ENCODE results near the gene SIK2. TPM values are rescaled to one million over a fixed set of nuclear protein-coding genes. Genes with fewer than 3 reads are reported as not detected.
A peak's percentile ranks its signal among the peaks of the same experiment; 100 is the strongest.

The SIK2 gene
- total RNA-seq, 1 experiment from 2014 or later, result 64.8 TPM

- no peak overlapping the region for H3K9ac ChIP-seq (ENCODE audit: low read length)
- H2AFZ ChIP-seq (ENCODE audit: low read length), result no peak overlapping the region
- H3K9me2 ChIP-seq (replicated peaks; ENCODE audit: insufficient read depth, low read length), result no peaks in the 10 kb centered on the region
- no peak overlapping the region for H3K4me2 ChIP-seq (ENCODE audit: low read depth, low read length, poor library complexity, severe bottlenecking)
- H3K4me3 ChIP-seq (ENCODE audit: low read length), result no peak overlapping the region
- H3K79me2 ChIP-seq (ENCODE audit: low read length), result no peaks in the 10 kb centered on the region
- no peaks in the 10 kb centered on the region for H3K4me1 ChIP-seq (ENCODE audit: low read length)
- H3K9me3 ChIP-seq (ENCODE audit: low read length), result no peaks in the 10 kb centered on the region
- no peak for DNase-seq
- H4K20me1 ChIP-seq (ENCODE audit: insufficient read depth, low read depth, low read length), result no peaks in the 10 kb centered on the region
- no peaks in the 10 kb centered on the region for H3K36me3 ChIP-seq (ENCODE audit: insufficient read depth, low read length)
- H3K27ac ChIP-seq (ENCODE audit: low read length), result no peak overlapping the region
- H3K27me3 ChIP-seq (ENCODE audit: low read length), result no peaks in the 10 kb centered on the region; the same call in 1 of the 2 replicates
Measured at GRCh38 chr11:111561791-111562325, 40.4 kb upstream of the SIK2 start.

- Histone ChIP-seq H2AFZ (ENCODE audit: low read length) (no peak overlapping the region), H3K9me3 (ENCODE audit: low read length) (no peaks in the 10 kb centered on the region), H3K36me3 (ENCODE audit: insufficient read depth, low read length) (no peaks in the 10 kb centered on the region), H3K4me3 (ENCODE audit: low read length) (no peak overlapping the region), H3K4me2 (ENCODE audit: low read depth, low read length, poor library complexity, severe bottlenecking) (no peak overlapping the region), H3K27me3 (ENCODE audit: low read length) (no peaks in the 10 kb centered on the region), H4K20me1 (ENCODE audit: insufficient read depth, low read depth, low read length) (no peaks in the 10 kb centered on the region), H3K4me1 (ENCODE audit: low read length) (no peaks in the 10 kb centered on the region), H3K9me2 (replicated peaks; ENCODE audit: insufficient read depth, low read length) (no peaks in the 10 kb centered on the region), H3K79me2 (ENCODE audit: low read length) (no peaks in the 10 kb centered on the region), H3K27ac (ENCODE audit: low read length) (no peak overlapping the region), H3K9ac (ENCODE audit: low read length) (no peak overlapping the region)
- no peak for DNase-seq
Measured at GRCh38 chr11:111562692-111563389, 39.4 kb upstream of the SIK2 start.

GRCh38 chr11:111565114-111565720, 37.0 kb upstream of the SIK2 start:
- no peaks in the 10 kb centered on the region for H3K9me2 ChIP-seq (replicated peaks; ENCODE audit: insufficient read depth, low read length)
- H3K27me3 ChIP-seq (ENCODE audit: low read length), result no peaks in the 10 kb centered on the region
- DNase-seq, result peak; percentile 99
- no peaks in the 10 kb centered on the region for H3K36me3 ChIP-seq (ENCODE audit: insufficient read depth, low read length)
- no peak overlapping the region for H3K4me3 ChIP-seq (ENCODE audit: low read length)
- H3K27ac ChIP-seq (ENCODE audit: low read length), result no peak overlapping the region
- no peak overlapping the region for H3K4me2 ChIP-seq (ENCODE audit: low read depth, low read length, poor library complexity, severe bottlenecking)
- H4K20me1 ChIP-seq (ENCODE audit: insufficient read depth, low read depth, low read length), result no peaks in the 10 kb centered on the region
- no peaks in the 10 kb centered on the region for H3K4me1 ChIP-seq (ENCODE audit: low read length)
- H3K9me3 ChIP-seq (ENCODE audit: low read length), result no peaks in the 10 kb centered on the region
- H3K79me2 ChIP-seq (ENCODE audit: low read length), result no peaks in the 10 kb centered on the region
- no peak overlapping the region for H3K9ac ChIP-seq (ENCODE audit: low read length)
- H2AFZ ChIP-seq (ENCODE audit: low read length), result no peak overlapping the region

- Histone ChIP-seq H3K27me3 (ENCODE audit: low read length) (no peaks in the 10 kb centered on the region), H3K79me2 (ENCODE audit: low read length) (no peaks in the 10 kb centered on the region), H3K4me2 (ENCODE audit: low read depth, low read length, poor library complexity, severe bottlenecking) (no peak overlapping the region), H4K20me1 (ENCODE audit: insufficient read depth, low read depth, low read length) (no peaks in the 10 kb centered on the region), H3K36me3 (ENCODE audit: insufficient read depth, low read length) (no peaks in the 10 kb centered on the region), H3K4me1 (ENCODE audit: low read length) (no peaks in the 10 kb centered on the region), H3K9me2 (replicated peaks; ENCODE audit: insufficient read depth, low read length) (no peaks in the 10 kb centered on the region), H3K9ac (ENCODE audit: low read length) (no peak overlapping the region), H3K4me3 (ENCODE audit: low read length) (no peak overlapping the region), H3K9me3 (ENCODE audit: low read length) (no peaks in the 10 kb centered on the region), H3K27ac (ENCODE audit: low read length) (no peak overlapping the region), H2AFZ (ENCODE audit: low read length) (no peak overlapping the region)
- DNase-seq, result no peak
Measured at GRCh38 chr11:111566324-111566723, 35.9 kb upstream of the SIK2 start.

- Histone ChIP-seq H3K9me2 (replicated peaks; ENCODE audit: insufficient read depth, low read length) (no peaks in the 10 kb centered on the region), H3K9me3 (ENCODE audit: low read length) (no peaks in the 10 kb centered on the region), H3K4me3 (ENCODE audit: low read length) (no peak overlapping the region), H3K27me3 (ENCODE audit: low read length) (no peaks in the 10 kb centered on the region), H3K27ac (ENCODE audit: low read length) (no peak overlapping the region), H2AFZ (ENCODE audit: low read length) (no peak overlapping the region), H3K4me1 (ENCODE audit: low read length) (peaks cover 8% of the 10 kb centered on the region), H3K9ac (ENCODE audit: low read length) (no peak overlapping the region), H3K4me2 (ENCODE audit: low read depth, low read length, poor library complexity, severe bottlenecking) (no peak overlapping the region), H4K20me1 (ENCODE audit: insufficient read depth, low read depth, low read length) (no peaks in the 10 kb centered on the region), H3K79me2 (ENCODE audit: low read length) (no peaks in the 10 kb centered on the region), H3K36me3 (ENCODE audit: insufficient read depth, low read length) (no peaks in the 10 kb centered on the region)
- no peak for DNase-seq
Measured at GRCh38 chr11:111569476-111569875, 32.8 kb upstream of the SIK2 start.

- no peak overlapping the region for H2AFZ ChIP-seq (ENCODE audit: low read length)
- H4K20me1 ChIP-seq (ENCODE audit: insufficient read depth, low read depth, low read length), result no peaks in the 10 kb centered on the region
- peaks cover 18% of the 10 kb centered on the region for H3K4me1 ChIP-seq (ENCODE audit: low read length)
- H3K27me3 ChIP-seq (ENCODE audit: low read length), result no peaks in the 10 kb centered on the region
- DNase-seq, result no peak
- no peaks in the 10 kb centered on the region for H3K79me2 ChIP-seq (ENCODE audit: low read length)
- no peaks in the 10 kb centered on the region for H3K36me3 ChIP-seq (ENCODE audit: insufficient read depth, low read length)
- H3K9me3 ChIP-seq (ENCODE audit: low read length), result no peaks in the 10 kb centered on the region
- no peak overlapping the region for H3K4me2 ChIP-seq (ENCODE audit: low read depth, low read length, poor library complexity, severe bottlenecking)
- no peak overlapping the region for H3K27ac ChIP-seq (ENCODE audit: low read length)
- H3K9me2 ChIP-seq (replicated peaks; ENCODE audit: insufficient read depth, low read length), result no peaks in the 10 kb centered on the region
- no peak overlapping the region for H3K4me3 ChIP-seq (ENCODE audit: low read length)
- H3K9ac ChIP-seq (ENCODE audit: low read length), result no peak overlapping the region
Measured at GRCh38 chr11:111570796-111571195, 31.5 kb upstream of the SIK2 start.

GRCh38 chr11:111571829-111572501, 30.3 kb upstream of the SIK2 start:
- Histone ChIP-seq H3K4me1 (ENCODE audit: low read length) (peaks cover 18% of the 10 kb centered on the region), H3K79me2 (ENCODE audit: low read length) (no peaks in the 10 kb centered on the region), H3K9ac (ENCODE audit: low read length) (no peak overlapping the region), H3K36me3 (ENCODE audit: insufficient read depth, low read length) (no peaks in the 10 kb centered on the region), H3K27me3 (ENCODE audit: low read length) (no peaks in the 10 kb centered on the region), H4K20me1 (ENCODE audit: insufficient read depth, low read depth, low read length) (no peaks in the 10 kb centered on the region), H2AFZ (ENCODE audit: low read length) (no peak overlapping the region; the same call in 1 of the 2 replicates), H3K9me2 (replicated peaks; ENCODE audit: insufficient read depth, low read length) (no peaks in the 10 kb centered on the region), H3K27ac (ENCODE audit: low read length) (no peak overlapping the region), H3K9me3 (ENCODE audit: low read length) (no peaks in the 10 kb centered on the region), H3K4me2 (ENCODE audit: low read depth, low read length, poor library complexity, severe bottlenecking) (no peak overlapping the region), H3K4me3 (ENCODE audit: low read length) (no peak overlapping the region)
- no peak for DNase-seq

- no peak for DNase-seq
- Histone ChIP-seq H3K79me2 (ENCODE audit: low read length) (no peaks in the 10 kb centered on the region), H3K9ac (ENCODE audit: low read length) (no peak overlapping the region)
Measured at GRCh38 chr11:111572581-111572980, 29.7 kb upstream of the SIK2 start.

More at GRCh38 chr11:111572581-111572980, 29.7 kb upstream of the SIK2 start:
- H3K27ac ChIP-seq (ENCODE audit: low read length), result no peak overlapping the region
- H4K20me1 ChIP-seq (ENCODE audit: insufficient read depth, low read depth, low read length), result no peaks in the 10 kb centered on the region
- H3K36me3 ChIP-seq (ENCODE audit: insufficient read depth, low read length), result no peaks in the 10 kb centered on the region
- H3K4me3 ChIP-seq (ENCODE audit: low read length), result no peak overlapping the region
- no peak overlapping the region for H2AFZ ChIP-seq (ENCODE audit: low read length)
- H3K4me2 ChIP-seq (ENCODE audit: low read depth, low read length, poor library complexity, severe bottlenecking), result no peak overlapping the region
- H3K4me1 ChIP-seq (ENCODE audit: low read length), result peaks cover 18% of the 10 kb centered on the region
- no peaks in the 10 kb centered on the region for H3K27me3 ChIP-seq (ENCODE audit: low read length)
- H3K9me3 ChIP-seq (ENCODE audit: low read length), result no peaks in the 10 kb centered on the region
- no peaks in the 10 kb centered on the region for H3K9me2 ChIP-seq (replicated peaks; ENCODE audit: insufficient read depth, low read length)
